NT2/D1 (cell line): Measurements from ENCODE around the gene MAGI1.

ENCODE experiments used
- SUZ12 ChIP-seq: IDR thresholded peaks from 2 replicates; pipeline ENCODE4 v1.6.1; 2011; ENCODE audit not compliant: insufficient read length, insufficient read depth; ENCODE audit errors: extremely low read depth
- ZNF274 ChIP-seq: IDR thresholded peaks from 2 replicates; pipeline ENCODE4 v1.6.1; 2011; ENCODE audit warnings: mild to moderate bottlenecking, low read depth, low read length

- TF ChIP-seq SUZ12 (no peak), ZNF274 (no peak)
Observed at GRCh38 chr3:65919826-65920225, 118.9 kb downstream of the MAGI1 start.
